GM19463 (cell line): ENCODE results near the gene TJP2.

ENCODE experiments used
- ATAC-seq: cut with Tn5 transposase; IDR thresholded peaks from one replicate; pipeline ENCODE4 v1.9.1; 2021; ENCODE audit warnings: mild to moderate bottlenecking, moderate library complexity; ENCODE audit not compliant: unreplicated experiment

The TJP2 gene

GRCh38 chr9:69222970-69223369 lies 48.9 kb downstream of the TJP2 start:
- no peak for ATAC-seq

DNA sequence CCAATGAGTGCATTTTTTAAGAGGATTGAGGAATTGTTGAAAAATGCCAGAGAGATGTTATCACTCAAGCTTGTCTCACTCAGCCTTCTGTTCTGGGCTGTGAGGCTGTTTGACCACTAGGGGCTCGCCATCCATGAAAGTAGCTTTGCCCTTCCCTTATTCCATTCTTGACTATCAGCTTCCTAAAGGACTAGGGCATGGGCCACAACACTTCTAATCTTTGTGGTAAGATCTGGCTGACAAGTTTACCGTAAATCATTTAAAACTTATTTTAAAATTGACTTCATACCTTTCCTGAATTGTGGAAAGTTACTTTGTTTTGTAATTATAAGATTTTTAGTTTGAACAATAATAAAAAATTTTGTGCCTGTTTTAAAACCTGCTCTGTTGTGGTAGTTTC lies 49.5 kb downstream of the TJP2 start:
- no peak for ATAC-seq

DNA sequence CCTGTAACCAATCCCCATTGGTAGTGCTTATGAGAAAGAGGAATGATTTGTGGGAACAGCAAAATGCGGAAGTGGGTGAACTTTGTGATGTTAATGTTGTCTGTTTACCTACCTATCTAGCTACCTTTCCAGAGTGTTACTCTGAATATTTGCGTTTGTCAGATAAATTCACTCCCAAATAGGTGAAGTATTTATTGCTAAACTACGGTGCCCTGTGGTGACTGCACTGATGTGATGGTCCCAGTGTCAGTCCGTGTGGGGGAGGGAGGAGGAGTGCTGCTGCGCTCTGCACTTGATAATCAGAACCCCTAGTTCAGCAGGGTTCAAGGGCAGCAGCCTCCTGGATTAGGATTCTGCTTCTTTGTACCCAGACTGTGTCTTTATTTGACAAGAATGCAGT lies 55.3 kb downstream of the TJP2 start:
- no peak for ATAC-seq

DNA sequence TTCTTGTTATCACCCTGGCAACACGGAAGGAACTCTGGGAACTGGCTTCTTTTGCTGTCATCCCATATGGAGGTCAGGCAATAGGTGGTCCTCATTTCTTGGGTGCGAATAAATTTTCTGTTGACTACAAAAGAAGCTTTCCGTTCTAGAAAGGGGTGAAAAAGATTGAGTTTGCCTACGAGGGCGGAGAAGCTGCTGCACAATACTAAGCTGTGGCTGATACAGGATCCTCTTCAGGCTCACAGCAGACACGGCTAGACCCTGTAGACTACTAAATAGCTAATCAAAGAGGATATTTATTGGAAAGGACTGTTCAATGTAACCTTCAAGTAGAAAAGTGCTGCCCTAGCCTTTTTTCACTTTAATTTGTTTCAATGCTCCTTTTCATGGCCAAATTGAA lies 58.1 kb downstream of the TJP2 start:
- ATAC-seq: no peak

GRCh38 chr9:69234683-69235082 lies 60.6 kb downstream of the TJP2 start:
- ATAC-seq: no peak

DNA sequence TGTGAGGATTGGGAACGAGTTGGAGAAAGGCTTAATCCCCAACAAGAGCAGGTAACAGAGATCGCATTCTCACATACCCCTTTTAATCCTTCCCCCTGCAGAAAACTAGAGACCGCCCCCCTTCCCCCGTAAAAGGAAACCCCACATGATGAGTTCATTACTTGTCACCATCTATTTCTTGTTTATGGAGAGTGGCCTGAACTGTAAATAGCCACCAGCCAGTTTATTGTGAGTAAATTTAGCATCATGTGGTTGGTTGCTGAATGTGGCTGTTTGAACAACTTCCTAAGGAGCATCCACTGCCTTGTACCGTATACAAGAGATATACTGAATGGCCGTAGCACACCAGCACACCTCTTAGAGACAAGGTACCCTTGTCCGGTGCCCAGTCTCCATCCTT lies 62.1 kb downstream of the TJP2 start:
- no peak for ATAC-seq

- peak; percentile 57 for ATAC-seq
Measured at GRCh38 chr9:69237702-69238295, 63.7 kb downstream of the TJP2 start.

- ATAC-seq: no peak
Measured at GRCh38 chr9:69243116-69243515, 69.0 kb downstream of the TJP2 start.

DNA sequence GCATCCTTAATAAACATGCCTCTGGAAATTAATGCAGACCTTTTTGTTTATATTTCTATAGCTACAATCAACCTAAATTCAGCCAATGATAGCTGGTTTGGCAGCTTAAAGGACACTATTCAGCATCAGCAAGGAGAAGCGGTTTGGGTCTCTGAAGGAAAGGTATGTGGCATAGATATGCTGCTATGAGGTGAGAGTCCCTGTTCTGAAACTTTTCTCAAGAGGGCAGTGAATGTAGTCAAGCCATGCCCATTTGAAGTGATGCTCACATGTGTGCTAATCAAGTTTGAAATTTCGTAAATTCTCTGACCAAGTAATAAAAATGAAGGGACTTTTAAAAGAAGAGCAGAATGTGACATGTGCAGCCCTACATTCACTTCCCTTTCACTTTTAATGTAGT lies 72.6 kb downstream of the TJP2 start:
- ATAC-seq: no peak

GRCh38 chr9:69248005-69248404 lies 73.9 kb downstream of the TJP2 start:
- no peak for ATAC-seq

DNA sequence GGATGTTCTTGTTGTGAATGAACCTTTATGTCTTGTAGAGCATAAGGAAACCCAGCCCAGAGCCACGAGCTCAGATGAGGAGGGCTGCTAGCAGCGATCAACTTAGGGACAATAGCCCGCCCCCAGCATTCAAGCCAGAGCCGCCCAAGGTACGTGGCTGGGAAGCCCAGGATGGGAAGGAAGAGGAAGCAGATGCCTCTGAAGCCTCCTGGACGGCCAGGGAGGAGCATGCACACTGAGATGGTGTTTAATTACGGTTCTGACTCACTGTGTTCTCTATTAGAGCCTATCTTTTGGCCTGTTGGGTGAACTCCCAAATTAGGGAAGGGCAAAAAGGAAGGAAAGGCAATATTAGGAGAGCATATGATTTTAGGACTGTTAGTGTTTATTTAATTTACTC lies 75.3 kb downstream of the TJP2 start:
- ATAC-seq: no peak

DNA sequence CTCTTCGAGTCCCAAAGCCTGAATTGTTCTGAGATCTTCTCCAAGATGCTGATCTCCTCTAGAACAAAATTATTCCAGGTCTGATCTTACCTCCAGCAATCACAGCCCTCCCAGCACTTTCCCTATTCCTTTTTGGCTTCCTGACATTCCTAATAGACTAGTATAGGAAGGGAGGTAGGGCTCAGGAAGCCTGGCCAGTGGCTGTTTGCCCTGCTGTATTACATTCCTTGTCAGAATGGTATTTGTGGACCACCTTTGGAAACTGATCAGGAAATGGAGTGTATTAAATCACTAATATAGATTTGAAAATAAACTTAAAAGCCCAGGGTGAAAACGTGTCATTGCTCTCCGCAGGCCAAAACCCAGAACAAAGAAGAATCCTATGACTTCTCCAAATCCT lies 76.6 kb downstream of the TJP2 start:
- no peak for ATAC-seq

DNA sequence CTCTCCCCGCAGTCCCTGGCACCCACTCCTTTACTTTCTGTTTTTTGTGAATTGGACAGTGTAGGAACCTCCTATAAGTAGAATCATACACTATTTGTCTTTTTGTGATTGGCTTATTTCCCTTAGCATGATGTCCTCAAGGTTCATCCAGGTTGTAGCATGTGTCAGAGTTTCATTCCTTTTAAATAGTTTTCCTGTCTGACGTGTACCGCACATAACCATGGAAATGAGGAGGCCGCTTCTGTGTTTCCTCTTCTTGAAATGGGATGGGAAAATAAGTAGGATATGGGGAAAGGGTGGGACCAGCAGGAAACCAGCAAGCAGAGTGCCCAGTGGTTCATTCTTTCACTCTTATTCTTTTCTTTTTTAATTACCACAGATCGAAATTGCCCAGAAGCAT lies 78.4 kb downstream of the TJP2 start:
- ATAC-seq: no peak

- ATAC-seq: no peak
Measured at GRCh38 chr9:69253057-69253456, 79.0 kb downstream of the TJP2 start.

GRCh38 chr9:69254223-69254622 lies 80.1 kb downstream of the TJP2 start:
- ATAC-seq: no peak

GRCh38 chr9:69255591-69255990 lies 81.5 kb downstream of the TJP2 start:
- no peak for ATAC-seq

GRCh38 chr9:69258551-69258950 lies 84.5 kb downstream of the TJP2 start:
- no peak for ATAC-seq

DNA sequence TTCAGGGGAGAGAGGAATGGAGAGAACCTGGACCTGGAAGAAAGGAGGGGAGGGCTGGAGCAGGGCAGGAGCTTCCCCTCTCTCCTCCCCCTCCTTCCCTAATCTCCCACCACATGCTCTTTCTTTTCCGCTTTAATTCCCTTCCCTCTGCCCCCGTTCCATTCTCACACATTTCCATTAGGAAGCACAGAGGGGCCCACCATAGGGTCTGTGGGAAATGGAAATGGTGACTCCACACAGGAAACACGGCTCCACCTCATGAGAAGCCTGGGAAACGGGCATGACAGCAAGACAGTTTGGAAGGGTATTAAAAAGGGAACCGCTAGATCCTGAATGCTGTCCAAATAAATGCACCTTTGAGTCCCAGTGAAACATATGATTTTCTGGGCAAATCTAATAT lies 86.1 kb downstream of the TJP2 start:
- ATAC-seq: no peak

GRCh38 chr9:69261636-69262035 lies 87.6 kb downstream of the TJP2 start:
- ATAC-seq: no peak

- no peak for ATAC-seq
Measured at GRCh38 chr9:69264526-69264925, 90.4 kb downstream of the TJP2 start.

DNA sequence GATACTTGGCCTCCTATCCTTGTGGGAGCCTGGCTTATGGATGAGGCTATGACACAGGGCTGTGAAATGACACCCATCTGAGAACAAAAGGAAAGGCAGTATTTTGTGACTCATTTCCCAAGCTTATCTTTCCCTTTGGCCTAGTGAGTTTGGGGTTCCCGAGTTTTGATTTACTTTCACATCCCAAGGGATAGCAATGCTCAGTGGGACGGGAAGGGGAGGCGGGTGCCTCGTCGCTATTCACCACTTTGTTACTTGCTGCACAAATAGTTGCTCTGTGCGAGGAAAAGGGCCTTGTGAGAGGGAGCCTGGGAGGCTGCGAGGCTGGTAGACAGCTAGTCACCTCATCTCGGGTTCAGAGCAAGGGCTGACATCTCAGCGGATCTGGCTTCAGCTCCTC lies 91.8 kb downstream of the TJP2 start:
- ATAC-seq: no peak

DNA sequence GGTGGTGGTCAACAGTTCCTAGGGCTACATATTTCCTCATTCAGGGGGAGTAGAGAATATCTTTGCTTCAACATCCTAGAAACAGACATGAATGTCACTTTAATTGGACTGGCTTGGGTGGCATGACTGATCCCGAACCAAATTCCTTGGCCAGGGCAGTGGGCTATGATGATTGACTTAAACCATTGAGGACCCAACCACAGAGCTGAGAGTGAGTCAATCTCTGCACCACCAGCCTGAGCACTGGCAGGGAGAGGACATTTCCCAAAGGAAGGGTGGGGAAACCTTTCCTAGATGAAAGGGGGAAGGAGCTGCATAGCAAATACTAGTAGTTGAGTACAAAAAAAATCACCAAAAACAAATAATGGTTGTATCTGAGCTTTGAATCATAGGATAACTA lies 98.1 kb downstream of the TJP2 start:
- ATAC-seq: no peak

- ATAC-seq: no peak
Measured at GRCh38 chr9:69273161-69273560, 99.1 kb downstream of the TJP2 start.

DNA sequence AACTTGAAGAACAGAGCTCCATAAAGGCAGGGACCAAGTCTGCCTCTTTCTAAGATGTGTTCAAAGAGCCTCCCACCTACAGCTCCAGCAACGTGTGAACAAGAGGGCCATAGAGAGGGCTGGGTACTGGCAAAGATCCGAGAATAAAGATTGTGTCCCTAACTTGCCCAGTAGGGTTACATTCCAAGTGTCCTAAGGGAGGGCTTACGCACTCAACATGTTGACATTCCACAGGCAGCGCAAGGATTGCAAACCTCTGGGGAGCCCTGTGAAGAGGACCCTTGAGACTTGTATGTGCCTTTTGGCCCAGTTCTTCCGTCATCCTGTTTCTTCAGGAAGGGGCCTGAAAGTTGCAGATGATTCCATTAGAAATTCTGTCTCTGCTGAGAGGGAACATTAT lies 102.7 kb downstream of the TJP2 start:
- no peak for ATAC-seq
